ENCODE results near the gene DSCAML1.

DSCAML1 gene

GRCh38 chr11:117557361-117557760, 239.7 kb downstream of the DSCAML1 start:
- TF ChIP-seq CTCF (IDR thresholded peaks at IDR 0.05; ENCODE audit: insufficient read depth, missing control alignments) = no peak
- no peak for DNase-seq (ENCODE audit: insufficient read length, low spot score)

GRCh38 chr11:117554601-117555333, 242.2 kb downstream of the DSCAML1 start:
- FAIRE-seq (no peak), DNase-seq (ENCODE audit: insufficient read length, low spot score) (no peak)
- no peak for TF ChIP-seq CTCF (IDR thresholded peaks at IDR 0.05; ENCODE audit: insufficient read depth, missing control alignments)

More at GRCh38 chr11:117557361-117557760, 239.7 kb downstream of the DSCAML1 start:
- FAIRE-seq = no peak

- no peak for TF ChIP-seq CTCF (IDR thresholded peaks at IDR 0.05; ENCODE audit: insufficient read depth, missing control alignments)
- FAIRE-seq = no peak
These were observed 244.4 kb downstream of the DSCAML1 start for GRCh38 chr11:117552626-117553025.

GRCh38 chr11:117551761-117552343, 245.2 kb downstream of the DSCAML1 start:
- FAIRE-seq = no peak
- TF ChIP-seq CTCF (IDR thresholded peaks at IDR 0.05; ENCODE audit: insufficient read depth, missing control alignments) = no peak

More at GRCh38 chr11:117552626-117553025, 244.4 kb downstream of the DSCAML1 start:
- no peak for DNase-seq (ENCODE audit: insufficient read length, low spot score)

GRCh38 chr11:117550466-117550865, 246.6 kb downstream of the DSCAML1 start:
- FAIRE-seq (no peak), DNase-seq (ENCODE audit: insufficient read length, low spot score) (no peak)
- no peak for TF ChIP-seq CTCF (IDR thresholded peaks at IDR 0.05; ENCODE audit: insufficient read depth, missing control alignments)

More at GRCh38 chr11:117551761-117552343, 245.2 kb downstream of the DSCAML1 start:
- DNase-seq (ENCODE audit: insufficient read length, low spot score) = no peak

GRCh38 chr11:117549417-117549816, 247.6 kb downstream of the DSCAML1 start:
- DNase-seq (ENCODE audit: insufficient read length, low spot score) (no peak), FAIRE-seq (no peak)
- TF ChIP-seq CTCF (IDR thresholded peaks at IDR 0.05; ENCODE audit: insufficient read depth, missing control alignments) = no peak

GRCh38 chr11:117548876-117549275, 248.1 kb downstream of the DSCAML1 start:
- DNase-seq (ENCODE audit: insufficient read length, low spot score) (no peak), FAIRE-seq (no peak)
- TF ChIP-seq CTCF (IDR thresholded peaks at IDR 0.05; ENCODE audit: insufficient read depth, missing control alignments) = no peak

Data from D721Med (cell line).